GM18499 (cell line): ENCODE measurements around the gene DNAL4.

Experiments
- ATAC-seq: cut with Tn5 transposase; IDR thresholded peaks from one replicate; pipeline ENCODE4 v1.9.1; 2021; ENCODE audit warnings: moderate number of reproducible peaks; ENCODE audit not compliant: insufficient read depth, unreplicated experiment

DNAL4 gene, protein sequence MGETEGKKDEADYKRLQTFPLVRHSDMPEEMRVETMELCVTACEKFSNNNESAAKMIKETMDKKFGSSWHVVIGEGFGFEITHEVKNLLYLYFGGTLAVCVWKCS

GRCh38 chr22:38793721-38794466 is at the start of gene DNAL4:
Gene DNAL4 (minus strand): TSS chr22:38794143. CDS start chr22:38782731, 11,412 bp downstream.
- ATAC-seq: peak; percentile 81

- no peak for ATAC-seq
Observed at GRCh38 chr22:38843201-38843656, 49.3 kb upstream of the DNAL4 start.

- ATAC-seq: no peak
Observed at GRCh38 chr22:38842512-38843200, 48.7 kb upstream of the DNAL4 start.

DNA sequence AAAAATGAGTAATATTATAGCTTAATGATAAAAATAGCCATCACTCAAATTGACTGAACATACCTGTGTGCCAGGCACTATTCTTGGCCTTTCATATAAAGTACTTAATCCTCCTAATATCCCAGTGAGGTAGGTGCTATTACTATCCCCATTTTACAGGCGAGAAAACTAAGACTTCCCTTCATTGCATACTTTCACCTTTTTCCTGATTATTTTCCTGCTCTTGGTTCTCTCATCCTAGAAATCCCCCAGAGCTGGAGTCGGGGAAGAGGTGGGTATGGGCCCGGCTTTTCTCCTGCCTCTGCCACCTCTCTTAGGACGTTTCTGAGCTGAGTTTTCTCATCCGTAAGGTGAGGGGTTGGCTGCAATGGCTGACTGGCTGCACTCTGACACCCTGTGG is 47.7 kb upstream of the DNAL4 start:
- no peak for ATAC-seq

- no peak for ATAC-seq
Observed at GRCh38 chr22:38841211-38841610, 47.3 kb upstream of the DNAL4 start.

DNA sequence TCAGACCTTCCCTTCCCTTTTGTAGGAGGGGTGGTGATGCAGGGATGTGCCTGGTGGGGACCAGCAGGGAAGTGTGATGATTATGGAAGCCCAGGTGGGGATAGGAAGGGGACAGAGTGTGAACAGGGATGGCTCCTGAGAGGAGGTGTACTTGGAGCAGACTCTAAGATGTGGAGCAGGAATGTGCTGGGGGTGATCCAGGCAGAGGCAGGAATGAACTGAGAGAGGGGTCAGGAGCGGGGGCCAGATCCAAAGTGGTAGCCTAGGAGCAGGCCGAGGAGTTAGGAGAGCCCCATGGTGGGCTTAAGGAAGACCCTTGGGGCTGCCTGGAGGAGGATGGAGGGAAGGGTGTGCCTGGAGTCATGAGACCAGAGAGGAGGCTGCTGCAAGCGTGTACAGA is 46.2 kb upstream of the DNAL4 start:
- no peak for ATAC-seq

DNA sequence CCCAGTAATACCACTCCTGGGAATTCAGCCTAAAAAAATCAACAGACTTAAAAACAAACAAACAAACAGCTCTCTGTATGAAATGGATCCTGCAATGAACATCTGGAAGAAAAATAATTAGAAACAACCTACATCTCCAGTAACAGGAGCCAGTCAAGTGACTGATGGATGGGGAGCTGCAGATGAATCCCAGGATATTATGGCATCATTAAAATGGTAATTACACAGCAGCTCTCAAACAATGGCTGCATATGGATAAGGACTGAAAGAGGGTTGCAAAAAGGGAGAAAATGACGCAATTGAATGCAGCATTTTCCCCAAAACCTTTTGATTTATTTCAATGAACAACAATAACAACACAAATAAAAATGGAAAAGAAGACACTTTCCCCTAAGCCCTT is 45.7 kb upstream of the DNAL4 start:
- no peak for ATAC-seq

- no peak for ATAC-seq
Observed at GRCh38 chr22:38837414-38837928, 43.5 kb upstream of the DNAL4 start.

DNA sequence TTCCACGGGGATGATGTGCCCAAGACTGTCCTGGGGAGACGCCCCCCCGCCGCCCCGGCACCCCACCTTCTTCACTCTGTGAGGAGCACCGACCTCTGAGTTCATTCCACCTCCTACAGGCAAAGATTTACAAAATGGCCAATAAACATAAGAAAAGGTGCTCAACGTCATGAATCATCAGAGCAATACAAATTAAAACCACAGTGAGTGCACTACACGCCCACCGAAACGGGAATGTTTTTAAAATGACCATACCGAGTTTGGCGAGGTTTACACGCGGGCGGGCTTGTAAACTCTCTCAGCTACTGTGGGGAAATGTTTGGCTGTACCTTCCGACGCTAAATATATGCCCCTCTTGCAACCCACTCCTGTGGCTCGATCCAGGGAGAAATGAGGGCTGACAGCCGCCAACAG is 42.0 kb upstream of the DNAL4 start:
- no peak for ATAC-seq

- ATAC-seq: no peak
Observed at GRCh38 chr22:38834991-38835390, 41.0 kb upstream of the DNAL4 start.

DNA sequence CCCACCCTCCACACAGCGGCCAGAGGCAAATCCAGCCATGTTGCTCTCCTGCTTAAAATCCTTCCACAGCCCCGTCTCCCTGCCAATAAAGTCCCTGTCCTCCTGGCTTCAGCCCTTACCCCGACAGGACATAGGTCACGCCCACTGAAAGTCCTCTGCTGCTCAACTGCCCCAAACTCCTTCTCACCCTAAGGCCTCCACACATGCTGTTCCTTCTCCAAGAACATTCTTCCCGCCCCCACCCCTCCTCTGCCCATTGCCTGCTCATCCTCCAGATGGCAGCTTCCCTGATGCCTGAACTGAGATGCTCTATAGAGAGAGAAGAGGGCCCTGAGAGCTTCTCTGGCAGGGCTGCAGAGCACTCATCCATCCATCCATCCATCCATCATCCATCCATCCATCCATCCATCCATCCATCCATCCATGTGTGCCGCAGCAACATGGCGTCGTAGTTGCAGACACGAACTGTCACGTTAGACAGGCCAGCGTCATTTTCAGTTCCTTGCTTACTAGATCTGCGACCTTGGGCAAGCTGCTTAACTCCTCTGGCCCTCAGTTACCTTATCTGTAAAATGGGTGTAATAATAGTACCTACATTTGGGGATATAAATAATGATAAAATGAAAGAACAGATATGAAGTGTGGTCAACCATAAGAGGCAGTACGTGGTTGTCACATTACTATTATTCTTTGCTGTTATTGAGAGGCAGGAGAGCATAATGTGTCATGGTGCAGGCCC is 40.4 kb upstream of the DNAL4 start:
- no peak for ATAC-seq

- ATAC-seq: no peak
Observed at GRCh38 chr22:38833061-38833460, 39.1 kb upstream of the DNAL4 start.

- no peak for ATAC-seq
Observed at GRCh38 chr22:38832005-38832978, 38.3 kb upstream of the DNAL4 start.

GRCh38 chr22:38831166-38831945 is 37.4 kb upstream of the DNAL4 start:
- no peak for ATAC-seq

- no peak for ATAC-seq
Observed at GRCh38 chr22:38830845-38831108, 36.8 kb upstream of the DNAL4 start.

- no peak for ATAC-seq
Observed at GRCh38 chr22:38830026-38830844, 36.3 kb upstream of the DNAL4 start.

DNA sequence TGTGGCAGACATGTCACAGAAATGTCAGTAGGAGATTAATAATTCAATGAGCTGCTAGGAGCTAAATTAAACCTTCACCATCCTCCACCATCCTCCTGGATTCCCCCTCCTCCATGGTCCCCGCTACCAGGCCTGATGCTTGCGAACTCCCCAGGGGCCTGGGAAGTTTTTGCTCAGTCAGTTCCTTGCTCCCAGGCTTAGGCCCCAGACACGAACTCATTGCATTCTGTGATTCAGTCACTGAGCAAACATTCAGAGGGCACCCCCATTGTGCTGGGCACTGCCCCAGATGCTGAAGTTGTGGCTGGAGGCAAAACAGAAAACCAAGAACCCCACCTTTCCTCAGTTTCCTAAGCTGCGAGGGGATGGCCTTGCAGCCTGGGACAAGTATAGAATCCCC is 35.5 kb upstream of the DNAL4 start:
- ATAC-seq: no peak

- ATAC-seq: no peak
Observed at GRCh38 chr22:38828616-38829205, 34.8 kb upstream of the DNAL4 start.
